Measurements from ENCODE around the gene CPTP.
A peak's percentile ranks its signal among the peaks of the same experiment; 100 is the strongest.

CPTP gene

DNA sequence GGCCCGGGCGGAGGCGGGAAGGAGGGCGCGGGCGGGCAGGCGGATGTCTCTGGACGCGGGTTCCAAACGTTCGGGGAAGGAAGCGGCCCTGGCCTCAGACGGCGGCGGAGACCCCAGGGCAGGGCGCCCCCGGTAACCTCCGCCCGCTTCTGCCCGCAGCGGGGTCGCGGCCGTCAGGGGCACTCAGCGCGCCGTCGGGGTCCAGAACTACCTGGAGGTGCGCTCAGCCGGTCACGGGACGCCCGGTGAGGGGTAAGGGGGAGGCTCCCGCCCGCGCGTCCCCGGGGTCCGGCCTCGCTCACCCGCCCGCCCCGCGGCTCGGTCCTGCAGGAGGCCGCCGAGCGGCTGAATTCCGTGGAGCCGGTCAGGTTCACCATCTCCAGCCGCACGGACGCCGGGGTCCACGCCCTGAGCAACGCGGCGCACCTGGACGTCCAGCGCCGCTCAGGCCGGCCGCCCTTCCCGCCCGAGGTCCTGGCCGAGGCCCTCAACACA, 15.8 kb upstream of the CPTP start:
- no peaks in the 10 kb centered on the region; the same call in 1 of the 2 replicates for H3F3A ChIP-seq (ENCODE audit: low read depth)
- no peak for TF ChIP-seq EZH2phosphoT487 (IDR thresholded peaks at IDR 0.05; ENCODE audit: borderline replicate concordance)
- TF ChIP-seq, protein P1, sequence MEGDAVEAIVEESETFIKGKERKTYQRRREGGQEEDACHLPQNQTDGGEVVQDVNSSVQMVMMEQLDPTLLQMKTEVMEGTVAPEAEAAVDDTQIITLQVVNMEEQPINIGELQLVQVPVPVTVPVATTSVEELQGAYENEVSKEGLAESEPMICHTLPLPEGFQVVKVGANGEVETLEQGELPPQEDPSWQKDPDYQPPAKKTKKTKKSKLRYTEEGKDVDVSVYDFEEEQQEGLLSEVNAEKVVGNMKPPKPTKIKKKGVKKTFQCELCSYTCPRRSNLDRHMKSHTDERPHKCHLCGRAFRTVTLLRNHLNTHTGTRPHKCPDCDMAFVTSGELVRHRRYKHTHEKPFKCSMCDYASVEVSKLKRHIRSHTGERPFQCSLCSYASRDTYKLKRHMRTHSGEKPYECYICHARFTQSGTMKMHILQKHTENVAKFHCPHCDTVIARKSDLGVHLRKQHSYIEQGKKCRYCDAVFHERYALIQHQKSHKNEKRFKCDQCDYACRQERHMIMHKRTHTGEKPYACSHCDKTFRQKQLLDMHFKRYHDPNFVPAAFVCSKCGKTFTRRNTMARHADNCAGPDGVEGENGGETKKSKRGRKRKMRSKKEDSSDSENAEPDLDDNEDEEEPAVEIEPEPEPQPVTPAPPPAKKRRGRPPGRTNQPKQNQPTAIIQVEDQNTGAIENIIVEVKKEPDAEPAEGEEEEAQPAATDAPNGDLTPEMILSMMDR (conservative IDR thresholded peaks at IDR 0.05; ENCODE audit: low read length) = no peak
- H3K27me3 ChIP-seq (ENCODE audit: insufficient read depth, low read length, poor library complexity, severe bottlenecking) = no peaks in the 10 kb centered on the region
- peaks cover 42% of the 10 kb centered on the region for H3K79me2 ChIP-seq (ENCODE audit: insufficient read depth, low read length)
- peak overlapping the region; percentile 97 for H2AFZ ChIP-seq (ENCODE audit: low read length)
- H3K9ac ChIP-seq (ENCODE audit: low read depth, low read length, poor library complexity, severe bottlenecking) = peak overlapping the region; percentile 96
- peaks cover 29% of the 10 kb centered on the region for H4K20me1 ChIP-seq (ENCODE audit: insufficient read depth, low read length, poor library complexity, severe bottlenecking)
- peak overlapping the region; percentile 98 for H3K4me3 ChIP-seq (ENCODE audit: low read length, poor library complexity, severe bottlenecking)
- H3K4me1 ChIP-seq (ENCODE audit: insufficient read depth, low read length, poor library complexity, severe bottlenecking) = peaks cover 30% of the 10 kb centered on the region
- H3K9me3 ChIP-seq (ENCODE audit: insufficient read depth, low read depth, low read length) = no peaks in the 10 kb centered on the region
- peak overlapping the region; percentile 87 for H3K4me2 ChIP-seq (ENCODE audit: low read depth, low read length, poor library complexity, severe bottlenecking)
- peaks cover 24% of the 10 kb centered on the region; the same call in 1 of the 2 replicates for H3K36me3 ChIP-seq (ENCODE audit: insufficient read depth, low read length)
- H3K9me2 ChIP-seq (replicated peaks; ENCODE audit: low read depth, low read length) = no peaks in the 10 kb centered on the region

DNA sequence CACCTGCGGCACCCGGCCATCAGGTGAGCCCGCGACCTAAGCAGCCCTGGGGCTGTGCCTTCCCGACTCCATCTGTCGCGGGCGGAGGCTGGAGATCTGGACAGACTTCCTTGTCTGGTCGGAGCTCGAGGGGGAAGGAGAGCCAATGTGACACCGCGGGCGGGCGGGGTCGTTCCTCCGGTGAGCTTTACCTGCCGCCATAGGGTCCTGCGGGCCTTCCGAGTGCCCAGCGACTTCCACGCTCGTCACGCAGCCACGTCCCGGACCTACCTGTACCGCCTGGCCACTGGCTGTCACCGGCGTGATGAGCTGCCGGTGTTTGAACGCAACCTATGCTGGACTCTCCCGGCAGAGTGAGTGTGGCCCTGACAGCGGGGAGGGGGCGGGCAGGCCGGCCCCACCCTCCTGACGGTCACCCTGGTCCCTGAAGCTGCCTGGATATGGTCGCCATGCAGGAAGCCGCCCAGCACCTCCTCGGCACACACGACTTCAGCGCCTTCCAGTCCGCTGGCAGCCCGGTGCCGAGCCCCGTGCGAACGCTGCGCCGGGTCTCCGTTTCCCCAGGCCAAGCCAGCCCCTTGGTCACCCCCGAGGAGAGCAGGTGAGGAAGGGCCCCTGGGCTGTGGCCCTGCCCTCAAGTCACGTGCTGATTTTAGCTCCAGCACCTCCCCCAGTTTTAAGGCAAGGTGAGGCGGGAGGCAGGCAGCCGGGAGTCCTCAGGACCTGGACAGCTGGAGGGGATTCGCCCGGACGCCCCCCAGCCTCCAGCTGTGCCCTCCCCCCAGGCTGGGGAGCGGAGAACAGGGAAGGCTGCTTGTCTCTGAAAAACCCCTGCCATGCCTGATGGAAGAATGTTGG, 15.1 kb upstream of the CPTP start:
- H3K9me3 ChIP-seq (ENCODE audit: insufficient read depth, low read depth, low read length) = no peaks in the 10 kb centered on the region
- H4K20me1 ChIP-seq (ENCODE audit: insufficient read depth, low read length, poor library complexity, severe bottlenecking) = peaks cover 27% of the 10 kb centered on the region
- H3K4me2 ChIP-seq (ENCODE audit: low read depth, low read length, poor library complexity, severe bottlenecking) = peak overlapping the region; percentile 87
- peak overlapping the region; percentile 98 for H3K4me3 ChIP-seq (ENCODE audit: low read length, poor library complexity, severe bottlenecking)
- no peaks in the 10 kb centered on the region for H3K27me3 ChIP-seq (ENCODE audit: insufficient read depth, low read length, poor library complexity, severe bottlenecking)
- H2AFZ ChIP-seq (ENCODE audit: low read length) = no peak overlapping the region
- peaks cover 44% of the 10 kb centered on the region for H3K79me2 ChIP-seq (ENCODE audit: insufficient read depth, low read length)
- H3K4me1 ChIP-seq (ENCODE audit: insufficient read depth, low read length, poor library complexity, severe bottlenecking) = peaks cover 30% of the 10 kb centered on the region
- H3K9me2 ChIP-seq (replicated peaks; ENCODE audit: low read depth, low read length) = no peaks in the 10 kb centered on the region
- TF ChIP-seq EZH2phosphoT487 (IDR thresholded peaks at IDR 0.05; ENCODE audit: borderline replicate concordance) = no peak
- TF ChIP-seq, protein P1 (conservative IDR thresholded peaks at IDR 0.05; ENCODE audit: low read length) = no peak
- H3F3A ChIP-seq (ENCODE audit: low read depth) = no peaks in the 10 kb centered on the region; the same call in 1 of the 2 replicates
- peak overlapping the region; percentile 96 for H3K9ac ChIP-seq (ENCODE audit: low read depth, low read length, poor library complexity, severe bottlenecking)
- H3K36me3 ChIP-seq (ENCODE audit: insufficient read depth, low read length) = peaks cover 31% of the 10 kb centered on the region; the same call in 1 of the 2 replicates

DNA sequence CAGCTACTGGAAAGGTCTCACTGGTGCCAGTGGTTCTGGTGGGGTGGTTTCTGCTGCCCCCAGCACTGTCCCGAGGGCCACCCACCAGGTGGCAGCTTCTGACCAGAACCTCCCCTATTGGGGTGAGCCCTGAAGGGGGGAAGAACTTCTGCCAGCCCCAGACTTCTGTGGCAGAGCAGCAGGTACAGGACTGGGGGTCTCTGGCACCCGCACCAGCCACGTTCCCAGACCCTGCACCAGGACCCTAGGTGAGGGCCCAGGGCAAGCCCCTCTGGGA, 14.6 kb upstream of the CPTP start:
- no peaks in the 10 kb centered on the region for H3K9me2 ChIP-seq (replicated peaks; ENCODE audit: low read depth, low read length)
- peak overlapping the region; percentile 96 for H3K9ac ChIP-seq (ENCODE audit: low read depth, low read length, poor library complexity, severe bottlenecking)
- H3K4me3 ChIP-seq (ENCODE audit: low read length, poor library complexity, severe bottlenecking) = peak overlapping the region; percentile 98
- H3K36me3 ChIP-seq (ENCODE audit: insufficient read depth, low read length) = peaks cover 37% of the 10 kb centered on the region; the same call in 1 of the 2 replicates
- H3K4me1 ChIP-seq (ENCODE audit: insufficient read depth, low read length, poor library complexity, severe bottlenecking) = peaks cover 28% of the 10 kb centered on the region
- TF ChIP-seq, protein P1 (conservative IDR thresholded peaks at IDR 0.05; ENCODE audit: low read length) = no peak
- no peak for TF ChIP-seq EZH2phosphoT487 (IDR thresholded peaks at IDR 0.05; ENCODE audit: borderline replicate concordance)
- no peaks in the 10 kb centered on the region; the same call in 1 of the 2 replicates for H3F3A ChIP-seq (ENCODE audit: low read depth)
- H3K4me2 ChIP-seq (ENCODE audit: low read depth, low read length, poor library complexity, severe bottlenecking) = peak overlapping the region; percentile 87
- peaks cover 28% of the 10 kb centered on the region for H4K20me1 ChIP-seq (ENCODE audit: insufficient read depth, low read length, poor library complexity, severe bottlenecking)
- no peak overlapping the region for H2AFZ ChIP-seq (ENCODE audit: low read length)
- H3K27me3 ChIP-seq (ENCODE audit: insufficient read depth, low read length, poor library complexity, severe bottlenecking) = no peaks in the 10 kb centered on the region
- no peaks in the 10 kb centered on the region for H3K9me3 ChIP-seq (ENCODE audit: insufficient read depth, low read depth, low read length)
- H3K79me2 ChIP-seq (ENCODE audit: insufficient read depth, low read length) = peaks cover 45% of the 10 kb centered on the region
